Stimulated activated CD8-positive, alpha-beta memory T cell treated with anti-CD3 and anti-CD28 coated beads, Interleukin-7, amount 100 ng/mL, for 24 hours (primary cell): ENCODE results near the gene COX5A.
"Not testable (repeated sequence)": the region's sequence is repeated elsewhere in the genome, so short reads cannot be mapped to it uniquely, and the experiment has no call there.

Experiments
- DNase-seq: peaks from one replicate; pipeline ENCODE4 v3.0.0-alpha.2; 2020; ENCODE audit warnings: low read depth

COX5A gene

DNA sequence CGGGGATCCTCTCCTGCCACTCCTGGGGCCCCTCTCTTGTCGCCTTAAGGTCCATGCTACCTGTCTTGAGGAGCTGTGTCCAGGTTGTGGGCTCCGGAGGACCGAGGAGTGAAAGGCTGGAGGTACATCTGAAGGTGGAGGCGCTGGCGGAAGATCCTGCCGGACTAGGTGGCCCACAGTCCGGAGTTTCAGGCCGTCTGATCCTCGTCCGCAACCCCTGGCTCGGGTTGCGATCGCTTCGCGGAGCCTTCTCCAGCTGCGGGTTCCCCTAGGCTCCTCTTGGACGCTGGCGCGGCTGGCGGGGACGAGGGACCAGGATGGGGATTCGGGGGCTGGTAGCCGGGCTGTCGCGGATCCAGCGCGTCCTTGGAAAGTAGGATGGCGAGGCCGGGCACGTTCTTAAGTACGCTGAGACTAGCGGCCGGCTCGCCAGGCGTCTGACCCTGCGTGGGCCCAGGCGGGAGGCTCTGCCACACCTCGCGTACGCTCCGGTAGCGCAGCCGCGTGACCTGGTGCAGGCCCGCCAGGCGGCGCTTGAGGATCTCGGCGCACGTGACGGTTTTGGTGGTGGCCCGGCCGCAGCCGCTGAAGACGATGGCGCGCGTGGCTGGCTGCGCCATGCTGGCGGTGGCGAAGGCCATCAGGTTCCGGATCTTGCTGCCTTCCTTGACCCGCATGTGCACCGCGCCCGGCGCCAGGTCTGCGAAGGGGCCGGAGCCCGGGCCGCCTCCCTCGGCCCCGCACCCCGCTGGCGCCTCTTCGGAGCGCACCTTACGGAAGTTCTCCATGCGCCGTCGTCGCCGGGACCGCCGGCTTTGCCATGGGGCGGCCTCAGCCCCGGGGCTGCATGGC, 18.1 kb upstream of the COX5A start:
- peak; percentile 22 for DNase-seq

DNA sequence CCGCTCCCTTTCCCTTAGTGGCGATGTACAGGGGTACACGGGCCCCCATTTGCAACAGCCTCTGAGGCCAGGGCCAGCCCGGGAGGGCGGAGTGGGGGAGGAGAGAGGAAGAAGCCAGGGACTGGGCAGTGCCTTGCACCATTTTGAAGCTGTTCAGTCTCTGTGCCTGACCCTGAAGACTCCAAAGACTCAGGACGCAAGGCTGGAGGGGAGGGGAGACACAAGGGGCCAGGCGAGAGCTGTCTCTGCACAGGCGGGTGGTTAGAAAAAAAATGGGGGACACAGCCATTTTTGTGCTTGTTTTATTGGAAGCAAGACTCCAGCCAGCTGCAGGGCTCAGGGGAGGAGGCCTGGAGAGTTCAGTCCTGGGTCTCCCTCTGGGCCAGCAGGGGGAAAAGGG, 17.1 kb upstream of the COX5A start:
- no peak for DNase-seq

DNA sequence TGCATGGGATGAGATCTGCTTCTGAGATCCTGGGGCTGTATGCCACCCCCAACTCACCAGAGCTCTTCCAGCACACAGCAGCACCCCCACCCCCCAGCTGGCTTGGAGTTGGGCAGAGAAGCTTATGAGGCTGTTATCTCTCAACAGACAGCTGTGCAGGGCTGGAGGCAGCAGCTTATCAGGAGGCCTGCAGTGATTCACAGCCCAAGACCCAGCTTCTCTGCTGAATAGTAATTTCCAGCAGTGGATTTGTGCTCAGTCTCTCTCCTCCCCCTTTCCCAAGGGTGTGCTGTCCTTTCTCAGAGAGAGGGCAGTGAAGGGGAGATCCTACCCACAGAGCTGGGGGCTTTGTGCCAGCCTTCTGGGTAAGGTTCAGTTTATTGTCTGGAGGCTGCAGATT, 16.6 kb upstream of the COX5A start:
- DNase-seq = no peak

DNA sequence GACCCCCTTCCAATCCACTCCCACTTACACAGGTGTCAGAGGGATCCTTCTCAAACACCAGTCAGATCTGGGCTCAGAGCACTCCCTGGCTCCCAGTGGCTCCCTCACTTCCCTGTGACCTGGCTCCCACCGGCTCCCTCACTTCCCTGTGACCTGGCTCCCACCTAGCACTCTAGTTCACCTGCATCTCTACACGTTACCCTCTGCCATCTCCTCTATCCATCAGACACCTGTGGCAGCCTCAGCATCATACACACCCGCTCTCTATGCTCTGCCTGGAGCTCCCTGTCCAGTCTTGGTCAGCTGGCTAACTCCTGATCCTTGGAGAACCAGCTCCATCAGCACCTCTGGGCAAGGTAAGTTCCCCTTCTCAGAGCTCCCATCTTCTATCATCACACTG, 13.1 kb upstream of the COX5A start:
- no peak for DNase-seq

DNA sequence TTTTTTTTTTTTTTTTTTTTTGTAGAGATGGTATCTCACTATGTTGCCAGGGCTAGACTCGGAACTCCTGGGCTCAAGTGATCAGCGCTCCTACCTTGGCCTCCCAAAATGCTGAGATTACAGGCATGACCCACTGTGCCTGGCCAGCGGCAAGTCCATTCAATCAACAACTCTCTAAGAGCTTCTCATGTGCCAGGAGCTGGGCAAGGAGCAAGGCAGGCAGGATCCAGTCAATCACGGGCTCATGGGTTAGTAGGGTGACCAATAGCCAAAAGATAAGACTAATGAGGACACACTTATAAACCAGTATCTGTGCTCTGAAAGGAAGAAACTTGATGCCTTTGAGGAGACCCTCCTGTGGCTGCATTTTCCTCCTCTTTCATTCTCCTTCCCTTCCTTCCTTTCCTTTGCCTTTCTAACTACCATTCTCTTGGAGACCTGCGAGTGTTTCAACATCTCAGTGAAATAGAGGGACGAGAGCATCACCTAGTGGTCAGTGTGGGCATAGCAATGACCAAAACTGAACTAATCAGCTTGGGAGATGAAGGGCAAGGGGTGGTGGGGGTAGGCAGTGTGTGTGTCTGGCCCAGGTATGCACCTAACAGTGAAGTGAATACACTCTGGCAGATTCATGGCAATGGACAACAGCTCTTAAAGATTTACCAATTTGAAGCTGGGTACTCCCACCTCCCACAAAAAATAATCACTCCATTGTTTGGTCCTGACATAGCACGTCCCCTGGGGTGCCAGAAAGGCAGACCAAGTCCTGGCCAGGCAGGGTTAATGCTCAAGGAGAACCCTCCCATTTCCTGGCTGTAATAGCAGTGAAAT, 12.4 kb upstream of the COX5A start:
- DNase-seq = peak; percentile 65

DNA sequence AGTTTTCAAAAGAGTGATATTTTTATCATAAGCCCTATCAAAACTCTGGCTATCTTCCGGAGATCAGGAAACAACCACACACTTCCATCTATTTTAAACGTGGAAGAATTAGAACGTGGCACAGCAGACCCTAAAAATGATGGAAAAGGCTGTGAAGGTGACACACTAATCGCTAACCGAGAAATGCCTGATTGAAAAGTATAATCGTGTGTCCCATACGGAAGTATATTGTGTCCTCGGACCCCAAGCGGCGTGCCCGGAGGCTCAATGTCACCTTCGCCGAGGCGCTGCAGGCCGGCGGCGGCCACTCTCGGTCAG, 642 bp downstream of the COX5A start:
- DNase-seq = no peak

DNA sequence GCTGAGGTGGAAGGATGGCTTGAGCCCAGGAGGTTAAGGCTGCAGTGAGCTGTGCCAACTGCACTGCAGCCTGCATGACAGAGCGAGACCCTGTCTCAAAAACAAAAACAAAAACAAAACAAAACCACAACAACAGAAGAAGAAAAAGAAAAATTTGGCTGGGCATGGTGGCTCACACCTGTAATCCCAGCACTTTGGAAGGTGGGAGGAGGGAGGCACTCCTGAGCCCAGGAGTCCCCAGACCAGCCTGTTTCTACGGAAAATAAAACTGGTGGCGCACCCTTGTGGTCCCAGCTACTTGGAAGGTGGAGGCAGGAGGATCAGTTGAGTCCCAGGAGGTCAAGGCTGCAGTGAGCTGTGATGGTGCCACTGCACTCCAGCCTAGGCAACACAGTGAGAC, 2.7 kb downstream of the COX5A start:
- not testable (repeated sequence) for DNase-seq

DNA sequence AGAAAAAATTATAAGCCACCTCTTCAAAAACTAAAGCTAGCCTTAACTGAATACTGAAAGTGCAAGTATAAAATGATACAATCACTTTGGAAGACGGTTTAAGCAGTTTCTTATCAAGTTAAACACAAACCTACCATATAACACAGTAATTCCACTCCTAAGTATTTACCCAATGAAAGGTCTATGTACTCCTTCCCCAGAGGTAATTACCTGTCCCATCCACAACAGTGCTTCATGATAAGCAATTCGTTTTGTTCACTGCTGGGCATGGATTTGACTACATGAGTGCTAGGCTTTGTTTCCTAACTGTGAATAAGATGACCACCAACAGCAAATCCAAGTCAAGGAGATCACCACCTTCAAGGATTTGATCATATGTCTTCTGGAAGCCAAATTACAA, 4.3 kb downstream of the COX5A start:
- no peak for DNase-seq

DNA sequence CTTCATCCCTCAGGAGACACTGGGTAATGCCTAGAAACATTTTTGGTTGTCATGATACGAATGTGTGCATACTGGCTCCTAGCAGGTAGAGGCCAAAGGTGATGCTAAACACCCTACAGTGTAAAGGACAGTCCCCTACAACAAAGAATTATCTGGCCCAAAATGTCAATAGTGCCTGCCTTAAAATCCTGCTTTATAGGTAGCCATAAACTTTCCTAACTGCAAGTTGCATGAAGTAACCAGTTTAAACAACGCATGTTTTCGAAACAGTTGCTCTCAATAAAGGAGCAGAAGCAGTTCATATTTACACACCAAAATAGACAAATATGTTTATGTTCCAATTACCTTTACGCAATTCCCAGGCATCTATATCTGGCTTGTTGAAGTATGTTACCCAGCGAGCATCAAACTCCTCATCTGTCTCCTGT, 9.1 kb downstream of the COX5A start:
- DNase-seq = no peak

DNA sequence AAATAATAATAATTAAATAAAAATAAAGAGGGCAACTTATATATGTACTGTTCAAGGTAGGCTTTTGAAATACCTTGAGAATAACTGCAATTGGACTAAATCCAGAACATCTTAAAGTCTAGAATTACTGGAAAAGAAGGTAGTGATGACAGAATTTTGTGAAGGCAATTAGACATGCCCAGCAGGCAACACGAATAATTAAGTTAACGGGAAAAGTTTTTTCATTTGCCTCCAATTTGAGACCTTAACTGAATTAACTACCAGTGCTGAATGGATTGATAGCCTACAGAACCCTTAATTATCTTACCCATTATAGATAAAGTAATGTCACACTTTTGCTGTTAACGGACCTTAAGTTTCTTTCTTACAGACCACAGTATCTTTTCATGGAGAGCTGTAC, 13.3 kb downstream of the COX5A start:
- DNase-seq = no peak

DNA sequence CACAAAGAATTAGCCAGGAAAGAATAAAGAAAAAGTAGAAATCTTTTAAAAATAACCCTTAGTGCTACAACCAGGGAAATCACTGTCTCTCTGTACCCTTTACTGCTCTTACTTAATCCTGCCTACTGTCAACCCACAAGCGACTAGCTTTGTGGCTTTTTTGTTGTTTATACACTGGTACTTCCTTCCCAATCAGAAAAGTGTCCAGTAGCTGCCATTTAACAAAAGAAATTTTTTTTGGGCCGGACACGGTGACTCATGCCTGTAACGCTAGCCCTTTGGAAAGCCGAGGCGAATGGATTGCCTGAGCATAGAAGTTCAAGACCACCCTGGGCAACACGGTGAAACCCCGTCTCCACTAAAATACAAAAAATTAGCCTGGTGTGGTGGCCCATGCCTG, 17.4 kb downstream of the COX5A start:
- no peak for DNase-seq

DNA sequence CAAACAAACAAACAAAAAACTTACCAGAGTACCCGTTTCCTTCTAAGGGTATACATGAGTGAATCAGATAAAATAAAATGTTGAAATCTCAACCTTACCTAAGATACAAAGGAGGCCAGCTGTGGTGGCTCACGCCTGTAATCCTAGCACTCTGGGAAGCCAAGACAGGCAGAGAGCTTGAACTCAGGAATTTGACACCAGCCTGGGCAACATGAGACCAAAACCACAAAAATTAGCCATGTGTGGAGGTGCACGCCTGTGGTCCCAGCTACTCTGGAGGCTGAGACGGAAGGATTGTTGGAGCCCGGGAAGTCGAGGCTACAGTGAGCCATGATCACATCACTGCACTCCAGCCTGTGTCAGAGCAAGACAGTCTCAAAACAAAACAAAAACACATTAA, 20.2 kb downstream of the COX5A start:
- DNase-seq = no peak

DNA sequence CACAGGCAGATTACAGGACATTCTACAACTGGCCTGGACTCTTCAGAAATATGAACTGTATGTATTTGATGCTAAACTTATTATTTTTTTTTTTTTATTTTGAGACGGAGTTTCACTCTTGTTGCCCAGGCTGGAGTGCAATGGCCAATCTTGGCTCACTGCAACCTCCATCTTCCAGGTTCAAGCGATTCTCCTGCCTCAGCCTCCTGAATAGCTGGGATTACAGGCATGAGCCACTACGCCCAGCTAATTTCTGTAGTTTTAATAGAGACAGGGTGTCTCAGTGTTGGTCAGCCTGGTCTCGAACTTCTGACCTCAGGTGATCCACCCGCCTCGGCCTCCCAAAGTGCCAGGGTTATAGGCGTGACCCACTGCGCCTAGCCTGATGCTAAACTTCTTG, 24.1 kb downstream of the COX5A start:
- DNase-seq = not testable (repeated sequence)

DNA sequence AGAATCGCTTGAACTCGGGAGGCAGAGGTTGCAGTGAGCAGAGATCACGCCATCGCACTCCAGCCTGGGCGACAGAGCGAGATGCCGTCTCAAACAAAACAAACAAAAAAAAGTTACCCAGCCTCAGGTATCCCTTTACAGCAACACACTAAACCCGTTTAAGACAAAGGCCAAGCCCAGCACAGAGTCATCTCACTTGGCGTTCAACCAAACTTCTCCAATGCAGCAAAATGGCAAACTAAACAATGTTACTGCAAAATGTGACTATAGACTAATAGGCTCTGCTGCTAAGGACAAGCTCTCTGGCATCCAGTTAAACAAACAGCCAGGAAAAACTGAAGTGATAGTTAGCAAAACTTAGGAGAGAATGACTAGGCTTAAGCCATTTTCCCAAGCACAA, 24.8 kb downstream of the COX5A start:
- no peak for DNase-seq

DNA sequence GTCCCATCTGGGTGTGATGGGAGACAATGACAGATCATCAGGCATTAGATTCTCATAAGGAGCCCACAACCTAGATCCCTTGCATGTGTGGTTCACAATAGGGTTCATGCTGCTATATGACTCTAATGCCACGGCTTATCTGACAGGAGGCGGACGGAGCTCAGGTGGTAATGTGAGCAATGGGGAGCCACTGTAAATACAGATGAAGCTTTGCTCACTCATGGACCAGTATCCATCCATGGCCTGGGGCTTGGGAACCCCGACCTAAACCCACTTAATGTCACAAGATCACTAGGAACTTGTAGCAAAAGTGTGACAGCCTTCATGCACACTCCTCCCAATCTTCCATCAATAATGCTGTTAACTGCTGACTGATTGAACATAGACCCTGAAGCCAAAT, 29.2 kb downstream of the COX5A start:
- DNase-seq = no peak

DNA sequence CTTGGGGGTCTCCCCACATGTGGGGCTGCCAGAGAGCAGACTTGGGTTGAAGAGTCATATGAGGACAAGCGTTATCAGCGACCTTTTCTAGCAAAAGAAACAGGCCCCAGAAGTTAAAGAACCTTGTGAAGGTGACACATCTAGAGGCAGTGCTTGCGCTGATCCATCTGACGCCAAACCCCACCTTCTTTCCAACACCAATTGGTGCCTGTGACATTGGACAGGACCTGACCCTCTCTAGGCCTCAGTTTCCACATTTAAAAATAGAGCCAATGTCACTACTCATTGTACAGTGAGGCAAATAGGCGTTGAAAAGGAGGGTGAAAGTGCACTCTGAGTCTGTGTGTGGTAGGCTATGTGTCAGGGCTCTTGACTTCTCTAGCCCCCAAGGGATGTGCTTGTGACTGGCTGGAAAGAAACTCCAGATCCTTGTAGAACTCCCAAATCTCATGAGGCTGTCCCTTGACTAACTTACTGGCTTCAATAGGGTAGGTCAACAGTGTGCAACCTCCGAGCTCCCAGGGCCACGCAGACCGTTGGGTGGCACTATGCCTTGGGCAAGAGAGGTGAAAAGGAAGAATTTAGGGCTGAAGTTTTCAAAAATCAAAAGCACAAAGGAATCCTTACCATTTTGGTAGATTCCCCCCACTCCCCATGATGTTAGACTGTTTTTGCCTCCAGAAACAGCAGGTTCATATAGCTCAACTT, 30.6 kb downstream of the COX5A start:
- DNase-seq = no peak

DNA sequence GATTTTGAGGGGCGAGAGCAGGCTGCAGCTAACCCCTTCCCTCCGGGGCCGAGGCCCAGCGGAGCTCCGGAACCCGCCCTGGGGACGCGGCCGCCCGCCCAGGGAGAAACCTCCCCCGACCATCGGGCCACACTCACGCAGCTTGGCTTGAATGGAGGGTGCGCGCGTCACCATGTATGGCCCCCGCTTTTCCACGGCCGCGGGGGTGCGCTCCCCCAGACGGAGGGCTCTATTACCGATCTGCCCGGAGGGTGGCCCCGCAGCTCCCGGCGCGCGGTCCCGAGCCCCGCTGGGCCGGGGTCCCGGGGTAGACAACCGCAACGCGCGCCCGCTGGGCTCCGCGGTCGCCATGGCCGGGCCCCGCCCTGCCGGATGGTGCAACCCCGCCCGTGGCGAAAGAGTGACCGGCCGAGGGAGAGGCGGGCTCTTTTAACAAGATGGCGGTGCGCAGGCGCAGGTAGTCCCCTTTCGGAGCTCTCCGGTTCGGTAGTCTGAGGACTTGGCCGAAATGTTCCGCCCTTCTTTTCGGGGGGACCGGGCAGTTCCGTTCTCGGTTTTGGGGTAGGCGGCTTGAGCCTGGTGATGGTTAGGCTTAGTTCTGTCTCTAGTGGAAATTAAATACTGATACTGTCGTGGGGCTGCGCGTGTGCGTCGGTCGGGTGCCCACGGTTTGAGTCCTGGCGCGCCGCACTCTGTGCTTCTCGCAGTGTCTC, 31.3 kb downstream of the COX5A start, which contains the start of gene FAM219B:
FAM219B (minus strand) TSS at position 402 of the 713 bp plus-strand sequence; CDS start at position 351, 51 bp downstream.
- DNase-seq = peak; percentile 56

DNA sequence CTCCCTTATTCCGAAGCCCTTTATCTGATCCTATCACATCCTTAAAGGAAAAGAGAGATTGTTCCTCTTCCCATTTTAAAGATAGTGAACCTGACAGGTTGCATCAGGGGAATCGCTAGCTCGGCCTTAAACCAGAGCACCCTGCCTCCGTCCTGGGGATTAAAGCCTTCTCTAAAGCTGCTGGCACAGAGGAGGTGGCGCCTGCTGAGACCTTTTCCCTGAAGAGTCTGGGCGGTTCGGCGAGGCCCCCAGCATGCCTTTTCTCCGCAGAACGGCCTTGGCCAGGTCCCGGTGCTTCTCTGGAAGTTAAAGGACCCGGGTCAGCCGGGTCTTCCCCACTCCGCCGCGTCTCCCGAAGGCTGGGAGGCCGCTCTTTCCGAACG, 31.8 kb downstream of the COX5A start:
- peak; percentile 7 for DNase-seq

DNA sequence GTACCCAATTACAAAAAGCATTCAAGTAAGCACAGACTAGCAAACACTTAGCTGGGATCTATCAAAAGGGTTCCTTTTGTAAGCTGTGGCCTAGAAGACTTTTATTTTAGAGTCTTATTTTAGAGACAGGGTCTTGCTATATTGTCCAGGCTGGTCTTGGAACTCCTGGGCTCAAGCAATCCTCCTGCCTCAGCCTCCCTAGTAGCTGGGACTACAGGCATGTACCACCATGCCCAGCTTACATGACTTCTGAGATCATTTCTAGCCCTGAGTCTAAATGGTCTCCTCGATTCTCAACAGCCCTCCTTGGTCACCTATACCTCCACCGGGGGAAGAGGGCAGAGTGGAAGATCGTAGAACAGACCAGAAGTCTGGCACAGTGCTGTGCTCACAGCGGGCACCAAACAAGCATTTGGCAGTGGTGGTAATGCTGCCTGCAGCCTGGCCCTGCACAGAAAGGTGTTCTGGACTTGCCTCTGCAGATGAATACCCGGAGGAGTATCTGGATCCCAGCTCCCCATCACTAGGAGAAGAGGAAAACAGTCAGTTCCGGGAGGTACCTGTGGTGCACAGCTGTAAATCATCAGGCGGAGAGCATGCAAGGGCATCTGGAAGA, 33.6 kb downstream of the COX5A start:
- no peak for DNase-seq

DNA sequence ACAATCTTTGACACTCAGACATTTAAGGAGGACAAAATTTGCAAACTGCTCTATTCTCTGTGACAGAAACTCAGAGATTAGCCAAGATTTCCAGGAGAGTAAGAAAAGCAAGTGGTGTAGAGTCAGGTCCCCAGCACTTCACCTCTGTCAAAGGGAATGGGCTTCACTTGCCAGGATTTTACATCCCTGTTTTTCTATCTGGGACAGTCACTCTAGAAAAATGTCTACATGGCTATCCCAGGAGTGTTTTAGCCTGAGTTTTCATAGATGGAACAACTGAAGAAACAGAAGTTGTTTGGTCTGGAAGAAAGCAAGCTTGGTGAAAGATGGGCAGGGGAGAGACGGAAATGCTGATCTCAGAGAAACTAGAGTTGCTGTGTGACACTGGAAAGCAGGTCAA, 34.2 kb downstream of the COX5A start:
- no peak for DNase-seq

DNA sequence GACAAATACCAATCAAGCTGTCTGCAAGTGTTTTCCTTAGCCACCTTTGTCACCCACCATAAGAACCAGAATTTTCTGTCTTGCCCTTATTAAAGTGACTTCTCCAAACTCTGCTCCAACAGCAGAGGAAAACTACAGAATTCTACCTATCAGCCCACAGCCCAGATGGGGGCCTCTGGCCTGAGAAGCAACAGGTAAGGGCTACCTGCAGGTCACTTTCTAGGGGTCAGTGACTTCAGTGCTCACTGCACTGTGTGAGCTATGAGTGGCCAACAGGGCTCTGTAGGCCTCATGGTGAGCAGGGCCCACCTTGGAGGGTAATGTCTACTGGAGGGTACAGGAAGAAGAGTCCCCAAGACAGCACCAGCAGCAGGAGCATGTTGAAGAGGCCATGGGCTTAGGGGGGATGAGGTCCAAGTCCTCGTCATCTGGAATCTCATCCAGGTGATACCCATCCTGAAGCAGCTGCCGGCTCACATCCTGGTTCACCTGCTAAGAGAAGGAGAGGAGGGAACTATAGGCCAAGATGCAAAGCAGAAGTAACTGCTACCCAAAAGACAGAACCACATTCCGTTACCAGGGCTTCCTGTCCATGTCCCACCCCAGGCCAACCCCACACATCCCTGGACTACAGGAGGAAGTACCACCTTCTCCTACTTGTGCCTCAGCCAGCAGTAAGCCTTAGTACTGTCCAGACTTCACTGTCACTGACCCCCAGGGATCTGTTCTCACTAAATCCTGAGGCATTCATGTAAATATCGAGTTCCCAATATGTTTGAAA, 35.4 kb downstream of the COX5A start:
- no peak for DNase-seq
